K562 (cell line): ENCODE data around the gene OSBPL3. TPM values are rescaled to one million over a fixed set of nuclear protein-coding genes. Genes with fewer than 3 reads are reported as not detected.

Experiments used
- ATAC-seq: fragments of 200-7000 bp; cut with Tn5 transposase; 3 replicates; pipeline ENCODE4 v1.9.1; 2020; ENCODE audit warnings: moderate library complexity
- BruUV-seq: library from RNA; stranded (reverse); fragments of 400-500 nt; replicated peaks from 2 replicates; lab custom pipeline; 2021; lab: Mats Ljungman, UMichigan
- CTCF ChIA-PET: fragments of 300-600 bp; formaldehyde crosslinking; extraction: SDS; loops from one replicate; lab custom pipeline; 2021; ENCODE audit warnings: low intra/inter-chr PET ratio; lab: Yijun Ruan, JAX
- POLR2A ChIA-PET: fragments of 300-600, 350-650 bp; sonication (Branson Sonifier 250); formaldehyde crosslinking; extraction: SDS; loops from one replicate; lab custom pipeline; 2021; ENCODE audit warnings: antibody characterized with exemption, inconsistent platforms; lab: Yijun Ruan, JAX
- DNase-seq, 4 experiments: peaks; one replicate each; pipeline versions ENCODE4 v3.0.0 to v3.0.0-alpha.2; 2011 to 2018; ENCODE audit warnings: low spot score in 3 of 4, mixed read lengths in 3 of 4; ENCODE audit errors: extremely low read depth in 1 of 4
- FAIRE-seq: peaks from 2 replicates; lab custom pipeline; 2011; peaks lifted over from hg19 to GRCh38; lab: Jason Lieb, UNC
- H2AFZ ChIP-seq: 2 replicates; pipeline ENCODE4 v1.6.0; 2011; ENCODE audit warnings: low read depth, low read length, control low read depth, inconsistent platforms
- H3K27ac ChIP-seq: fragments of 200-600 bp; 3 replicates; pipeline ENCODE4 v1.8.0; 2011; ENCODE audit warnings: low read depth, mild to moderate bottlenecking, control low read depth, inconsistent platforms, low read length, moderate library complexity, mixed read lengths; ENCODE audit errors: extremely low read depth
- H3K27me3 ChIP-seq, 2 experiments: fragments of 300-600 bp in 1 of 2; 2 replicates in 1 of 2; 3 replicates in 1 of 2; pipeline versions ENCODE4 v1.6.0 to v1.8.0; 2011; ENCODE audit warnings: inconsistent platforms in 2 of 2, low read length in 2 of 2, mild to moderate bottlenecking in 1 of 2, mixed read lengths in 1 of 2, moderate library complexity in 1 of 2; ENCODE audit not compliant: control insufficient read depth in 2 of 2, insufficient read depth in 2 of 2
- H3K36me3 ChIP-seq: fragments of 300-600 bp; 3 replicates; pipeline ENCODE4 v1.8.0; 2011; ENCODE audit warnings: mild to moderate bottlenecking, low read length, inconsistent platforms; ENCODE audit not compliant: control insufficient read depth, insufficient read depth
- H3K4me1 ChIP-seq, 2 experiments: fragments of 200-600 bp in 1 of 2; replicated peaks in 1 of 2; 2 replicates in 1 of 2; 3 replicates in 1 of 2; pipeline versions ENCODE4 v1.5.1 to v1.8.0; 2011; ENCODE audit warnings: inconsistent platforms in 2 of 2, low read length in 2 of 2, mild to moderate bottlenecking in 1 of 2, mixed read lengths in 1 of 2, moderate library complexity in 1 of 2; ENCODE audit not compliant: control insufficient read depth in 2 of 2, insufficient read depth in 2 of 2
- H3K4me2 ChIP-seq: 2 replicates; pipeline ENCODE4 v1.6.1; 2011; ENCODE audit warnings: low read length, control low read depth, inconsistent platforms, mixed read lengths; ENCODE audit not compliant: insufficient read depth
- H3K4me3 ChIP-seq: fragments of 200-600 bp; sonication (generic), shearing (Covaris generic); 2 replicates; pipeline ENCODE4 v1.5.1; 2016; ENCODE audit warnings: control low read depth, inconsistent platforms
- H3K79me2 ChIP-seq: fragments of 200-600 bp; 3 replicates; pipeline ENCODE4 v1.8.0; 2011; ENCODE audit warnings: low read length, inconsistent platforms; ENCODE audit not compliant: control insufficient read depth, insufficient read depth
- H3K9ac ChIP-seq, 2 experiments: 2 replicates each; pipeline versions ENCODE4 v1.6.0 to v1.6.1; 2011; ENCODE audit warnings: low read depth in 2 of 2, low read length in 2 of 2, control low read depth in 1 of 2, inconsistent platforms in 1 of 2, mild to moderate bottlenecking in 1 of 2, mixed read lengths in 1 of 2; ENCODE audit not compliant: insufficient read depth in 1 of 2
- H3K9me1 ChIP-seq: one replicate; pipeline ENCODE4 v1.6.0; 2011; ENCODE audit warnings: inconsistent platforms, mild to moderate bottlenecking, low read length, moderate library complexity; ENCODE audit not compliant: control insufficient read depth, insufficient read depth
- H3K9me3 ChIP-seq: replicated peaks from 2 replicates; pipeline ENCODE4 v1.5.1; 2011; ENCODE audit warnings: low read depth, low read length, inconsistent platforms; ENCODE audit not compliant: control insufficient read depth, insufficient read depth
- H4K20me1 ChIP-seq: replicated peaks from 2 replicates; pipeline ENCODE4 v1.6.1; 2011; ENCODE audit warnings: low read length, inconsistent platforms, mixed read lengths; ENCODE audit not compliant: control insufficient read depth, insufficient read depth
- C11orf30 ChIP-seq: fragments of 450-650 bp; IDR thresholded peaks from 2 replicates; pipeline ENCODE4 v1.6.1; 2016; ENCODE audit warnings: low read depth, mild to moderate bottlenecking
- CBFB ChIP-seq: sonication (generic); formaldehyde crosslinking; IDR thresholded peaks from 2 replicates; pipeline ENCODE4 v1.4.0; 2020; ENCODE audit warnings: mild to moderate bottlenecking, missing genetic modification reagents
- HBP1 ChIP-seq: fragments of 450-650 bp; formaldehyde crosslinking; IDR thresholded peaks from 2 replicates; pipeline ENCODE4 v1.4.0; 2022; ENCODE audit warnings: missing genetic modification characterization
- KAT7 ChIP-seq: sonication (generic); formaldehyde crosslinking; IDR thresholded peaks from 2 replicates; pipeline ENCODE4 v1.8.0; 2022; ENCODE audit warnings: missing genetic modification reagents, mild to moderate bottlenecking, borderline replicate concordance
- KAT8 ChIP-seq: fragments of 450-650 bp; IDR thresholded peaks from 2 replicates; pipeline ENCODE4 v1.6.1; 2016; ENCODE audit warnings: low read depth, mild to moderate bottlenecking
- MCM3 ChIP-seq: fragments of 450-650 bp; IDR thresholded peaks from 2 replicates; pipeline ENCODE4 v1.6.1; 2016
- MEF2D ChIP-seq: conservative IDR thresholded peaks from 2 replicates; pipeline ENCODE4 v1.6.1; 2016; ENCODE audit warnings: low read depth, missing genetic modification characterization, missing compliant biosample characterization
- RBM39 ChIP-seq: fragments of 200-400 bp; formaldehyde crosslinking; optimal IDR thresholded peaks from 2 replicates; pipeline ENCODE3; 2018; ENCODE audit warnings: low read depth, low read length
- RFX7 ChIP-seq: fragments of 250-450 bp; sonication (Bioruptor Pico); IDR thresholded peaks from 2 replicates; pipeline ENCODE4 v1.5.1; 2021; ENCODE audit warnings: mild to moderate bottlenecking
- THAP7 ChIP-seq: fragments of 250-450 bp; sonication (Bioruptor Pico); IDR thresholded peaks from 2 replicates; pipeline ENCODE4 v1.5.0; 2021
- ZHX1 ChIP-seq: fragments of 150-350 bp; conservative IDR thresholded peaks from 2 replicates; pipeline ENCODE4 v1.6.1; 2014; ENCODE audit warnings: low read length
- ZNF444 ChIP-seq: fragments of 250-450 bp; sonication (Bioruptor Pico); IDR thresholded peaks from 2 replicates; pipeline ENCODE4 v1.4.0; 2020; ENCODE audit warnings: mild to moderate bottlenecking, moderate library complexity
- ZNF609 ChIP-seq: sonication (generic); formaldehyde crosslinking; IDR thresholded peaks from 2 replicates; pipeline ENCODE4 v1.8.1; 2023; ENCODE audit warnings: missing genetic modification reagents, mild to moderate bottlenecking, borderline replicate concordance
- ZNF717 ChIP-seq: fragments of 250-450 bp; sonication (Bioruptor Pico); IDR thresholded peaks from 2 replicates; pipeline ENCODE4 v1.5.0; 2021
- ZNF75A ChIP-seq: fragments of 450-650 bp; formaldehyde crosslinking; IDR thresholded peaks from 2 replicates; pipeline ENCODE4 v1.4.0; 2020; ENCODE audit warnings: mild to moderate bottlenecking
- ZSCAN32 ChIP-seq: fragments of 450-650 bp; formaldehyde crosslinking; IDR thresholded peaks from 2 replicates; pipeline ENCODE4 v1.4.0; 2020; ENCODE audit warnings: mild to moderate bottlenecking, moderate library complexity
- WGBS: fragments of 100-300 bp; shearing (Covaris generic); methylation state at CpG from one replicate; pipeline ENCODE4 v1.1.6; 2016; ENCODE audit warnings: low coverage, mixed read lengths; ENCODE audit not compliant: insufficient coverage; ENCODE audit errors: missing lambda C conversion rate; 5-methylcytosine and 5-hydroxymethylcytosine counted together
- in situ Hi-C: fragments of 300-500 bp; cut with MboI; formaldehyde crosslinking; loops from 4 replicates; pipeline ENCODE4 v1.15.0; 2018; ENCODE audit warnings: inconsistent platforms, mixed read lengths
- intact Hi-C: fragments of 100-400 bp; cut with micrococcal nuclease; formaldehyde crosslinking; loops from 2 replicates; pipeline ENCODE4 v1.14.2; 2022
- polyA plus RNA-seq, 8 experiments: library from polyadenylated mRNA; depleted of rRNA in 4 of 8; stranded (reverse) in 5 of 8; unstranded in 3 of 8; fragments of >200 nt; fragmentation: Nextera tagmentation in 2 of 8; fragmentation: Illumina TruSeq in 1 of 8; extraction: Ambion mirVana in 2 of 8; extraction: Trizol in 1 of 8; gene quantifications; 2 replicates each; pipeline versions ENCODE4 v1.2.1 to v1.2.3, GENCODE V29; 2011 to 2014; ENCODE audit warnings: inconsistent platforms in 1 of 8, missing spikeins in 1 of 8
- total RNA-seq, 7 experiments: library from RNA; depleted of rRNA in 6 of 7; stranded (reverse); fragments of >200 nt in 6 of 7; fragmentation: Illumina TruSeq in 2 of 7; extraction: Trizol in 2 of 7; gene quantifications; 2 replicates each; pipeline versions ENCODE4 v1.2.1 to v1.2.3, GENCODE V29; 2011 to 2021; ENCODE audit warnings: low replicate concordance in 1 of 7

The OSBPL3 gene
- total and polyA plus RNA-seq, 9 of the 15 experiments (the other 6 are each of a cell fraction or from before 2014, with no cell fraction given): 4.8 to 37.2 (median 26.5) TPM

GRCh38 chr7:24966802-24967201 lies 13.2 kb downstream of the OSBPL3 start:
- no peak overlapping the region for H3K9ac ChIP-seq
- TF ChIP-seq CBFB: no peak
- no peak for TF ChIP-seq MCM3
- TF ChIP-seq ZHX1: no peak
- no peak for TF ChIP-seq KAT8
- TF ChIP-seq RBM39: no peak
- TF ChIP-seq MEF2D (tag): no peak
- no peak for TF ChIP-seq HBP1 (CRISPR knock-in tag)
- no peak for TF ChIP-seq ZNF609 (CRISPR knock-in tag)
- no peak for TF ChIP-seq THAP7
- TF ChIP-seq ZNF717 (CRISPR knock-in tag): no peak
- no peak for TF ChIP-seq KAT7 (CRISPR knock-in tag)
- TF ChIP-seq ZNF444: no peak
- no peak for TF ChIP-seq RFX7 (CRISPR knock-in tag)
- no peak for TF ChIP-seq ZNF75A (CRISPR knock-in tag)
- TF ChIP-seq ZSCAN32 (CRISPR knock-in tag): no peak
- no peak for TF ChIP-seq C11orf30

More at GRCh38 chr7:24966802-24967201, 13.2 kb downstream of the OSBPL3 start:
- Histone ChIP-seq H3K27ac (no peak overlapping the region), H2AFZ (no peak overlapping the region), H3K27me3 (no peaks in the 10 kb centered on the region), H3K79me2 (peaks cover 94% of the 10 kb centered on the region), H3K4me2 (no peak overlapping the region), H3K9me1 (no peaks in the 10 kb centered on the region), H3K4me1 (peaks cover 19 to 51% of the 10 kb centered on the region in 2 experiments), H3K9me3 (no peaks in the 10 kb centered on the region), H3K4me3 (no peak overlapping the region), H4K20me1 (peaks cover 22% of the 10 kb centered on the region; the same call in 1 of the 2 replicates), H3K36me3 (no peaks in the 10 kb centered on the region)
- WGBS: 94% methylated on average over 1 of the region's 1 CpG
- in situ Hi-C loops: no loop called here
- BruUV-seq: no TSS peak
- CTCF ChIA-PET: no interaction called here
- POLR2A ChIA-PET: no interaction called here
- intact Hi-C loops: no loop called here
- no peak for DNase-seq
- no peak for ATAC-seq
- FAIRE-seq: no peak
